Smooth muscle cell (in vitro differentiated cells): Measurements from ENCODE around the gene CD9. TPM values are rescaled to one million over a fixed set of nuclear protein-coding genes. Genes with fewer than 3 reads are reported as not detected.
A peak's percentile ranks its signal among the peaks of the same experiment; 100 is the strongest.

ENCODE experiments used
- DNase-seq: peaks from one replicate; lab custom pipeline; 2025; ENCODE audit not compliant: unreplicated experiment; lab: John Stamatoyannopoulos, UW
- H2AFZ ChIP-seq: fragments of 200-600 bp; sonication (generic); 2 replicates; pipeline ENCODE4 v1.6.0; 2016; ENCODE audit warnings: antibody characterized with exemption, low read depth, mild to moderate bottlenecking
- H3F3A ChIP-seq: fragments of 200-600 bp; sonication (generic); 2 replicates; pipeline ENCODE4 v1.6.0; 2017; ENCODE audit warnings: antibody characterized with exemption, low read depth
- H3K27ac ChIP-seq: fragments of 200-600 bp; sonication (generic); 2 replicates; pipeline ENCODE4 v1.5.1; 2016; ENCODE audit warnings: low read depth, mild to moderate bottlenecking
- H3K27me3 ChIP-seq: fragments of 200-600 bp; sonication (generic); 2 replicates; pipeline ENCODE4 v1.6.1; 2016; ENCODE audit warnings: low read depth, mild to moderate bottlenecking
- H3K36me3 ChIP-seq: fragments of 200-600 bp; sonication (generic); 2 replicates; pipeline ENCODE4 v1.5.1; 2016; ENCODE audit warnings: low read depth
- H3K4me1 ChIP-seq: fragments of 200-600 bp; sonication (generic); 2 replicates; pipeline ENCODE4 v1.5.1; 2016; ENCODE audit warnings: low read depth
- H3K4me2 ChIP-seq: fragments of 200-600 bp; sonication (generic); 2 replicates; pipeline ENCODE4 v1.6.0; 2016; ENCODE audit warnings: mild to moderate bottlenecking
- H3K4me3 ChIP-seq: fragments of 200-600 bp; sonication (generic); 2 replicates; pipeline ENCODE4 v1.5.1; 2016; ENCODE audit warnings: mild to moderate bottlenecking
- H3K79me2 ChIP-seq: fragments of 200-600 bp; sonication (generic); 2 replicates; pipeline ENCODE4 v1.6.0; 2016; ENCODE audit warnings: low read depth, mild to moderate bottlenecking
- H3K9ac ChIP-seq: fragments of 200-600 bp; sonication (generic); 2 replicates; pipeline ENCODE4 v1.6.0; 2016; ENCODE audit warnings: low read depth
- H3K9me3 ChIP-seq: fragments of 200-600 bp; sonication (generic); replicated peaks from 2 replicates; pipeline ENCODE4 v1.5.1; 2016; ENCODE audit warnings: low read depth
- H4K20me1 ChIP-seq: fragments of 200-600 bp; sonication (generic); 2 replicates; pipeline ENCODE4 v1.6.0; 2016; ENCODE audit warnings: low read depth
- WGBS: methylation state at CpG from one replicate; pipeline ENCODE4 v1.1.7; 2016; ENCODE audit warnings: low lambda C conversion rate; 5-methylcytosine and 5-hydroxymethylcytosine counted together
- polyA plus RNA-seq: library from polyadenylated mRNA; unstranded; fragments of >200 nt; fragmentation: Nextera tagmentation; extraction: Ambion mirVana; gene quantifications from 2 replicates; pipeline ENCODE4 v1.2.1, GENCODE V29; 2016
- total RNA-seq: library from RNA; depleted of rRNA; stranded (reverse); fragments of >200 nt; gene quantifications from 2 replicates; pipeline ENCODE4 v1.2.3, GENCODE V29; 2014
- TF ChIP-seq, protein P1 (sequence below): fragments of 200-600 bp; sonication (generic); IDR thresholded peaks from 2 replicates; pipeline ENCODE4 v1.5.1; 2017; ENCODE audit warnings: borderline replicate concordance, mild to moderate bottlenecking, antibody characterized with exemption; ENCODE audit not compliant: insufficient read depth, poor library complexity, severe bottlenecking

The CD9 gene
- total and polyA plus RNA-seq, 2 experiments from 2014 or later: 144 to 207 TPM

DNA sequence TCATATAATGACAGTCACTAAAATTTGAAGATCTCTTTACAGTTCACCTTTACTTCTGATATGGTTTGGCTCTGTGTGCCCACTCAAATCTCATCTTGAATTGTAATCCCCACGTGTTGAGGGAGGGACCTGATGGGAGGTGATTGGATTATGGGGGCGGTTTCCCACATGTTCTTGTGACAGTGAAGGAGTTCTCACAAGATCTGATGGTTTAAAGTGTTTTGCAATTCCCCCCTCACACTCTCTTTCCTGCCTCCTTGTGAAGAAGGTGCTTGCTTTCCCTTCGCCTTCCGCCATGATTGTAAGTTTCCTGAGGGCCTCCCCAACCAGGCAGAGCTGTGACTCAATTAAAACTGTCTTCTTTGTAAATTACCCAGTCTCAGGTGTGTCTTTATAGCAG is 27.3 kb upstream of the CD9 start:
- Histone ChIP-seq H3K4me2 (no peak overlapping the region), H3K9me3 (no peaks in the 10 kb centered on the region), H3K4me3 (no peak overlapping the region), H3K4me1 (peaks cover 5% of the 10 kb centered on the region), H3K9ac (no peak overlapping the region), H3K27ac (no peak overlapping the region), H3K27me3 (no peaks in the 10 kb centered on the region), H3K79me2 (no peaks in the 10 kb centered on the region), H4K20me1 (no peaks in the 10 kb centered on the region), H3F3A (no peaks in the 10 kb centered on the region), H2AFZ (no peak overlapping the region), H3K36me3 (no peaks in the 10 kb centered on the region)
- TF ChIP-seq, protein P1, sequence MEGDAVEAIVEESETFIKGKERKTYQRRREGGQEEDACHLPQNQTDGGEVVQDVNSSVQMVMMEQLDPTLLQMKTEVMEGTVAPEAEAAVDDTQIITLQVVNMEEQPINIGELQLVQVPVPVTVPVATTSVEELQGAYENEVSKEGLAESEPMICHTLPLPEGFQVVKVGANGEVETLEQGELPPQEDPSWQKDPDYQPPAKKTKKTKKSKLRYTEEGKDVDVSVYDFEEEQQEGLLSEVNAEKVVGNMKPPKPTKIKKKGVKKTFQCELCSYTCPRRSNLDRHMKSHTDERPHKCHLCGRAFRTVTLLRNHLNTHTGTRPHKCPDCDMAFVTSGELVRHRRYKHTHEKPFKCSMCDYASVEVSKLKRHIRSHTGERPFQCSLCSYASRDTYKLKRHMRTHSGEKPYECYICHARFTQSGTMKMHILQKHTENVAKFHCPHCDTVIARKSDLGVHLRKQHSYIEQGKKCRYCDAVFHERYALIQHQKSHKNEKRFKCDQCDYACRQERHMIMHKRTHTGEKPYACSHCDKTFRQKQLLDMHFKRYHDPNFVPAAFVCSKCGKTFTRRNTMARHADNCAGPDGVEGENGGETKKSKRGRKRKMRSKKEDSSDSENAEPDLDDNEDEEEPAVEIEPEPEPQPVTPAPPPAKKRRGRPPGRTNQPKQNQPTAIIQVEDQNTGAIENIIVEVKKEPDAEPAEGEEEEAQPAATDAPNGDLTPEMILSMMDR: no peak
- DNase-seq: no peak
- 94% methylated on average over 4 of the region's 4 CpGs for WGBS

DNA sequence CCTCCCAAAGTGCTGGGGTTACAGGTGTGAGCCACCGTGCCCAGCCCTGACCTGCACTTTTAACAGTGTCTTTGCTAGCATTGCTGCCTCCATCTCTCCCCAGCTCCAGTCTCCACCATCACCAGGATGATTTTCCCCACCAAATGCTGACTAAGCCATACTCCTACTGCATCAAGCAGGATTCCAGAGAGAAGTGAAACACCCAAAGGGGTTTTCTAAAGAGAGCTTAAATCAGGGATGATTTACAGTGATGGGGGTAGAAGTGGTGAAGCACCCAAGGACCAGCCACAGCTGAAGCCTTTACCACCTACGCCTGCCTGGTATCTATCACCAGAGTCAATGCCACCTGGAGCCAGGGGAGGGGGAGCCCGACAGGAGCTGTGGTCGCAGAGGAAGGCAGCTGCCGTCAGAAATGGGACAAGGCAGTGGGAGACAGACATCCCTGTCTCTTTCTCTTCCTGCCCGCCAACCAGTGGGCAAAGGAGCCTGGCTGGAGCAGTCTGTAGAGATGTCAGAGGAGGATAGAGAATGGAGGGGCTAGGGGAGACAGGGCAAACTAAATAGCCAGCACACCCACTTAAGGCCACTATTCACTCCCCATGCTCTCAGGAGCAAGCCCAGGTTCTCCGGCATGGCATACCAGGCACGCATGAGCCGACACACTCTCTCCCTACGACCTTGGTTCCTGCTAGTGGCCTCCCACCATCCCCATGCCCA is 22.4 kb upstream of the CD9 start:
- H3K27me3 ChIP-seq: no peaks in the 10 kb centered on the region
- WGBS: 86% methylated on average over 10 of the region's 10 CpGs
- no peak overlapping the region for H3K27ac ChIP-seq
- H3K36me3 ChIP-seq: no peaks in the 10 kb centered on the region
- H3K9ac ChIP-seq: no peak overlapping the region
- no peaks in the 10 kb centered on the region for H4K20me1 ChIP-seq
- peaks cover 16% of the 10 kb centered on the region for H3K4me1 ChIP-seq
- TF ChIP-seq, protein P1: no peak
- H3K79me2 ChIP-seq: no peaks in the 10 kb centered on the region
- H3K9me3 ChIP-seq: no peaks in the 10 kb centered on the region
- DNase-seq: no peak
- H3K4me3 ChIP-seq: no peak overlapping the region
- H2AFZ ChIP-seq: no peak overlapping the region
- peaks cover 14% of the 10 kb centered on the region for H3F3A ChIP-seq
- H3K4me2 ChIP-seq: no peak overlapping the region

DNA sequence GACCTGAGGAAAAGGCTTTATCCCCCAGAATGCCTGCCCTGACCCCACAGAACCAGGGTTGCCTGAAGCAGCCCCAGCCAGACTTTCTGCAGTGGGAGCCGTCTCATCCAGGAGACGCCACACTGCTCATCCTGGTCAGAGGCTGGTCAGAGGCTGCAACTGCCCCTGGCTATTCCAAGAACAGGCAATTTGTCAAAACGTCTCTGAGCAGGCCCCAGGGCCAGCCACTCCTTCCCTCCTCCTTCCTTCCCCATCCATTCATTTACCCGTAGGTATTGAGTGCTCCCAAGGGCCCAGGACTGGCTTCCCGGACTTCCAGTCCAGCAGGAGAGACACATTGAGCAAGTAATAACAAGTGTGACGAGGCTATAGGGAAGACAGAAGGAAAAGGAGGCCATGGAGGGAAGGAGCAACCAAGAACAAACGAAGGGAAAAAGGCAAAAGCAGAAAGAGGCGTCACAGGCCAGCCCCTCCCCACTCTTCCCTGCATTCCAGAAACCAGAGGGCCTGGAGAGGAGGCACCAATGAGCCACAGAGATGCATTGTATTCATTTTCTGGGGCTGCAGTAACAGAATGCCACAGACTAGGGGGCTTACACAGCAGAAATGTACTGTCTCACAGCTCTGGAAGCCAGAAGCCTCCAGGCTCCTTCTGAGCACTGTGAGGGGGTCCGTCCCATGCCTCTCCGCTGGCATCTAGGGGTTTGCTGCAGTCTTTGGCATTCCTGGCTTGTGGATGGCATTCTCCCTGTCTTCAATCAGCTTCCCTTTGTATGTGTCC is 21.0 kb upstream of the CD9 start:
- WGBS: 43% methylated on average over 10 of the region's 10 CpGs
- no peaks in the 10 kb centered on the region for H3K9me3 ChIP-seq
- H3F3A ChIP-seq: peaks cover 16% of the 10 kb centered on the region
- no peaks in the 10 kb centered on the region for H3K79me2 ChIP-seq
- DNase-seq: no peak
- H4K20me1 ChIP-seq: no peaks in the 10 kb centered on the region
- H3K27ac ChIP-seq: peak overlapping the region; percentile 69
- H3K9ac ChIP-seq: no peak overlapping the region
- no peaks in the 10 kb centered on the region for H3K27me3 ChIP-seq
- TF ChIP-seq, protein P1: no peak
- peak overlapping the region; percentile 46 for H3K4me2 ChIP-seq
- H3K4me3 ChIP-seq: no peak overlapping the region
- H2AFZ ChIP-seq: peak overlapping the region; percentile 83
- peaks cover 18% of the 10 kb centered on the region for H3K4me1 ChIP-seq
- H3K36me3 ChIP-seq: no peaks in the 10 kb centered on the region
